ENCODE results near the gene LZTS2. TPM values are rescaled to one million over a fixed set of nuclear protein-coding genes. Genes with fewer than 3 reads are reported as not detected.

LZTS2 gene
- total and polyA plus RNA-seq, 10 of the 15 experiments (the other 5 are each of a cell fraction or from before 2014, with no cell fraction given) = 0.08 to 13.4 (median 7.2) TPM

- DNase-seq (ENCODE audit: low read depth, low spot score) (no peak), ATAC-seq (no peak), FAIRE-seq (no peak)
- no peaks in the 10 kb centered on the region for H3K27me3 ChIP-seq (replicated peaks in 1 of 2; ENCODE audit: control insufficient read depth in 2 of 2, insufficient read depth in 2 of 2, low read length in 1 of 2)
- no peaks in the 10 kb centered on the region for H3K79me2 ChIP-seq (ENCODE audit: control insufficient read depth, insufficient read depth, low read length)
- ChIA-PET CTCF (interaction anchor here (0.6 to 2.5 kb wide), 3 partner anchors 11 to 943 kb away, joined by 3 to 8 read pairs (median 4); partner anchors contain the start of genes PDZD7 and SFXN3), POLR2A (no interaction called here), SMC1A (ENCODE audit: uncharacterized antibody, unreplicated experiment) (interaction anchor here (0.7 kb wide), 1 partner anchor 134 kb away, joined by 3 read pairs; no protein-coding TSS in a partner anchor), RAD21 (ENCODE audit: unreplicated experiment) (interaction anchor here (1.5 kb wide), 1 partner anchor 9 kb away, joined by 5 read pairs; no protein-coding TSS in a partner anchor)
- intact Hi-C loops (cut with micrococcal nuclease; ENCODE audit: unreplicated experiment) (no loop called here), in situ Hi-C loops (cut with MboI) (no loop called here)
- no peak overlapping the region for H3K9ac ChIP-seq (ENCODE audit: control insufficient read depth, insufficient read depth, low read length)
- no peaks in the 10 kb centered on the region for H4K20me1 ChIP-seq (ENCODE audit: control insufficient read depth, insufficient read depth)
- 95% methylated on average over 23 of the region's 23 CpGs for WGBS (ENCODE audit: insufficient coverage, insufficient replicate concordance, low lambda C conversion rate, missing lambda C conversion rate)
- H2AFZ ChIP-seq (ENCODE audit: control insufficient read depth, low read depth, low read length) = no peak overlapping the region
- TF ChIP-seq RBBP5 (conservative IDR thresholded peaks at IDR 0.05) (no peak), EP300 (IDR thresholded peaks at IDR 0.05; ENCODE audit: borderline replicate concordance in 1 of 2, control insufficient read depth in 1 of 2, low read depth in 2 of 2, low read length in 2 of 2) (no peak), HCFC1 (IDR thresholded peaks at IDR 0.05; ENCODE audit: low read length) (no peak), HDGF (IDR thresholded peaks at IDR 0.05) (no peak), CBFB (IDR thresholded peaks at IDR 0.05; ENCODE audit: low read depth) (no peak), BRCA1 (IDR thresholded peaks at IDR 0.05; ENCODE audit: low read depth, low read length) (no peak), POLR2AphosphoS5 (IDR thresholded peaks at IDR 0.05; ENCODE audit: low read length) (no peak), NBN (IDR thresholded peaks at IDR 0.05) (no peak), MYB (IDR thresholded peaks at IDR 0.05; ENCODE audit: borderline replicate concordance, low read depth, low read length) (no peak), RAD51 (IDR thresholded peaks at IDR 0.05) (no peak), SIN3A (IDR thresholded peaks at IDR 0.05; ENCODE audit: low read depth, low read length) (no peak), CBX5 (IDR thresholded peaks at IDR 0.05; ENCODE audit: low read depth) (no peak), NR2C1 (IDR thresholded peaks at IDR 0.05) (no peak), SRF (IDR thresholded peaks at IDR 0.05; ENCODE audit: low read depth in 2 of 2, low read length in 2 of 2) (no peak), SPI1 (IDR thresholded peaks at IDR 0.05; ENCODE audit: borderline replicate concordance, insufficient read depth, low read depth, low read length) (no peak), STAT1 (conservative IDR thresholded peaks at IDR 0.05) (no peak)
- TF ChIP-seq, protein P1, sequence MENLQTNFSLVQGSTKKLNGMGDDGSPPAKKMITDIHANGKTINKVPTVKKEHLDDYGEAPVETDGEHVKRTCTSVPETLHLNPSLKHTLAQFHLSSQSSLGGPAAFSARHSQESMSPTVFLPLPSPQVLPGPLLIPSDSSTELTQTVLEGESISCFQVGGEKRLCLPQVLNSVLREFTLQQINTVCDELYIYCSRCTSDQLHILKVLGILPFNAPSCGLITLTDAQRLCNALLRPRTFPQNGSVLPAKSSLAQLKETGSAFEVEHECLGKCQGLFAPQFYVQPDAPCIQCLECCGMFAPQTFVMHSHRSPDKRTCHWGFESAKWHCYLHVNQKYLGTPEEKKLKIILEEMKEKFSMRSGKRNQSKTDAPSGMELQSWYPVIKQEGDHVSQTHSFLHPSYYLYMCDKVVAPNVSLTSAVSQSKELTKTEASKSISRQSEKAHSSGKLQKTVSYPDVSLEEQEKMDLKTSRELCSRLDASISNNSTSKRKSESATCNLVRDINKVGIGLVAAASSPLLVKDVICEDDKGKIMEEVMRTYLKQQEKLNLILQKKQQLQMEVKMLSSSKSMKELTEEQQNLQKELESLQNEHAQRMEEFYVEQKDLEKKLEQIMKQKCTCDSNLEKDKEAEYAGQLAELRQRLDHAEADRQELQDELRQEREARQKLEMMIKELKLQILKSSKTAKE (IDR thresholded peaks at IDR 0.05; ENCODE audit: low read depth, poor library complexity, severe bottlenecking) = no peak
- TF ChIP-seq, protein P2, sequence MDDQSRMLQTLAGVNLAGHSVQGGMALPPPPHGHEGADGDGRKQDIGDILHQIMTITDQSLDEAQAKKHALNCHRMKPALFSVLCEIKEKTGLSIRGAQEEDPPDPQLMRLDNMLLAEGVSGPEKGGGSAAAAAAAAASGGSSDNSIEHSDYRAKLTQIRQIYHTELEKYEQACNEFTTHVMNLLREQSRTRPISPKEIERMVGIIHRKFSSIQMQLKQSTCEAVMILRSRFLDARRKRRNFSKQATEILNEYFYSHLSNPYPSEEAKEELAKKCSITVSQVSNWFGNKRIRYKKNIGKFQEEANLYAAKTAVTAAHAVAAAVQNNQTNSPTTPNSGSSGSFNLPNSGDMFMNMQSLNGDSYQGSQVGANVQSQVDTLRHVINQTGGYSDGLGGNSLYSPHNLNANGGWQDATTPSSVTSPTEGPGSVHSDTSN (IDR thresholded peaks at IDR 0.05; ENCODE audit: insufficient replicate concordance, low read depth, low read length) = no peak
- H3K4me3 ChIP-seq = no peak overlapping the region
- H3K9me3 ChIP-seq (replicated peaks; ENCODE audit: control insufficient read depth, insufficient read depth, low read length) = no peaks in the 10 kb centered on the region
- H3K4me2 ChIP-seq (ENCODE audit: control insufficient read depth, insufficient read depth) = no peak overlapping the region
- H3K27ac ChIP-seq (ENCODE audit: control insufficient read depth, insufficient read depth) = no peak overlapping the region
- BruUV-seq (replicated peaks) = no TSS peak
- H3K4me1 ChIP-seq (ENCODE audit: control insufficient read depth, insufficient read depth, low read length) = peaks cover 4% of the 10 kb centered on the region; the same call in 1 of the 2 replicates
- H3K36me3 ChIP-seq (ENCODE audit: control insufficient read depth in 2 of 2, insufficient read depth in 2 of 2, low read length in 1 of 2) = peaks cover 0 to 2% of the 10 kb centered on the region in 2 experiments; a peak in 3 of 4 replicates
These were observed 5.8 kb downstream of the LZTS2 start for GRCh38 chr10:101005361-101005760.
